Activated CD8-positive, alpha-beta T cell treated with anti-CD3 and anti-CD28 coated beads for 36 hours (primary cell): Measurements from ENCODE around the gene MAP2K5. TPM values are rescaled to one million over a fixed set of nuclear protein-coding genes. Genes with fewer than 3 reads are reported as not detected.
A peak's percentile ranks its signal among the peaks of the same experiment; 100 is the strongest.

ENCODE experiments used
- ATAC-seq: fragments of 200-7000 bp; cut with Tn5 transposase; one replicate; pipeline ENCODE4 v1.10.0; 2021; ENCODE audit warnings: mild to moderate bottlenecking, moderate library complexity
- CTCF ChIA-PET: fragments of 350-600 bp; sonication (Branson Sonifier 250); formaldehyde crosslinking; loops from one replicate; lab custom pipeline; 2021; ENCODE audit warnings: antibody characterized with exemption; lab: Charles Lee
- POLR2A ChIA-PET: fragments of 350-600 bp; sonication (Branson Sonifier 250); formaldehyde crosslinking; loops from one replicate; lab custom pipeline; 2021; ENCODE audit warnings: antibody characterized with exemption; lab: Charles Lee
- DNase-seq: peaks from one replicate; pipeline ENCODE4 v3.0.0-alpha.2; 2020
- H3K27ac Mint-ChIP-seq: one replicate; pipeline ENCODE4 v1.8.0; 2021; ENCODE audit warnings: mild to moderate bottlenecking, mixed read lengths
- H3K27me3 Mint-ChIP-seq: one replicate; pipeline ENCODE4 v1.8.0; 2021; ENCODE audit warnings: mixed read lengths
- H3K36me3 Mint-ChIP-seq: one replicate; pipeline ENCODE4 v1.8.0; 2021; ENCODE audit warnings: low read depth, mixed read lengths
- H3K4me1 Mint-ChIP-seq: one replicate; pipeline ENCODE4 v1.8.0; 2021; ENCODE audit warnings: low read depth, mixed read lengths
- H3K4me3 Mint-ChIP-seq: one replicate; pipeline ENCODE4 v1.8.0; 2021; ENCODE audit warnings: mild to moderate bottlenecking, moderate library complexity, mixed read lengths
- H3K9me3 Mint-ChIP-seq: one replicate; pipeline ENCODE4 v1.8.0; 2021; ENCODE audit warnings: mixed read lengths
- intact Hi-C: fragments of 100-400 bp; cut with micrococcal nuclease; formaldehyde crosslinking; loops from one replicate; pipeline ENCODE4 v1.10.0; 2022
- total RNA-seq, 2 experiments: library from RNA; stranded (reverse); gene quantifications; one replicate each; pipeline ENCODE4 v1.2.3, GENCODE V29; 2021
- TF ChIP-seq, protein P1 (sequence below): fragments of 200-600 bp; IDR thresholded peaks from one replicate; pipeline ENCODE4 v1.8.0; 2022; ENCODE audit warnings: antibody characterized with exemption, mild to moderate bottlenecking

The MAP2K5 gene
- total RNA-seq, 2 experiments from 2014 or later, result 19.0 to 21.1 TPM

DNA sequence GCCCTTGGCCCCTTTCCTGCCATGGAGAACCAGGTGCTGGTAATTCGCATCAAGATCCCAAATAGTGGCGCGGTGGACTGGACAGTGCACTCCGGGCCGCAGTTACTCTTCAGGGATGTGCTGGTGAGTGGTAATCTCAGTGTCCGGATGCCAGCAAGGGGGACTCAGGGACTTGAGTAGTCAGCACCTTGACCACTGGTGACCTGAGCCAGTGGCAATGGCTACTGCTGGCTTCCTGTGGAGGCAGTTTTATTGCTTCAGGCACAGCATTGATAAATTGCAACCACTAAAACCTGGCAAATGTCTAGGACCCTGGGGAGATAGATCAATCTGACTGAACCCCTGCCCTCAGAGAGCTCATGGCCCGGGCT is 830 bp downstream of the MAP2K5 start:
- no peak for DNase-seq
- ATAC-seq, result no peak
- Mint-ChIP-seq H3K36me3 (peaks cover 6% of the 10 kb centered on the region), H3K4me1 (peaks cover 55% of the 10 kb centered on the region), H3K27me3 (no peaks in the 10 kb centered on the region), H3K9me3 (peaks cover 2% of the 10 kb centered on the region), H3K4me3 (peak overlapping the region; percentile 95), H3K27ac (peak overlapping the region; percentile 92)
- ChIA-PET CTCF (no interaction called here), POLR2A (interaction anchor here (1.5 kb wide), 1 partner anchor 13 kb away, joined by 3 read pairs; no protein-coding TSS in a partner anchor)
- TF ChIP-seq, protein P1, sequence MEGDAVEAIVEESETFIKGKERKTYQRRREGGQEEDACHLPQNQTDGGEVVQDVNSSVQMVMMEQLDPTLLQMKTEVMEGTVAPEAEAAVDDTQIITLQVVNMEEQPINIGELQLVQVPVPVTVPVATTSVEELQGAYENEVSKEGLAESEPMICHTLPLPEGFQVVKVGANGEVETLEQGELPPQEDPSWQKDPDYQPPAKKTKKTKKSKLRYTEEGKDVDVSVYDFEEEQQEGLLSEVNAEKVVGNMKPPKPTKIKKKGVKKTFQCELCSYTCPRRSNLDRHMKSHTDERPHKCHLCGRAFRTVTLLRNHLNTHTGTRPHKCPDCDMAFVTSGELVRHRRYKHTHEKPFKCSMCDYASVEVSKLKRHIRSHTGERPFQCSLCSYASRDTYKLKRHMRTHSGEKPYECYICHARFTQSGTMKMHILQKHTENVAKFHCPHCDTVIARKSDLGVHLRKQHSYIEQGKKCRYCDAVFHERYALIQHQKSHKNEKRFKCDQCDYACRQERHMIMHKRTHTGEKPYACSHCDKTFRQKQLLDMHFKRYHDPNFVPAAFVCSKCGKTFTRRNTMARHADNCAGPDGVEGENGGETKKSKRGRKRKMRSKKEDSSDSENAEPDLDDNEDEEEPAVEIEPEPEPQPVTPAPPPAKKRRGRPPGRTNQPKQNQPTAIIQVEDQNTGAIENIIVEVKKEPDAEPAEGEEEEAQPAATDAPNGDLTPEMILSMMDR, result no peak
- intact Hi-C loops, result loop anchor here (10.0 kb wide), 1 partner anchor 221 kb away; no protein-coding TSS in a partner anchor

DNA sequence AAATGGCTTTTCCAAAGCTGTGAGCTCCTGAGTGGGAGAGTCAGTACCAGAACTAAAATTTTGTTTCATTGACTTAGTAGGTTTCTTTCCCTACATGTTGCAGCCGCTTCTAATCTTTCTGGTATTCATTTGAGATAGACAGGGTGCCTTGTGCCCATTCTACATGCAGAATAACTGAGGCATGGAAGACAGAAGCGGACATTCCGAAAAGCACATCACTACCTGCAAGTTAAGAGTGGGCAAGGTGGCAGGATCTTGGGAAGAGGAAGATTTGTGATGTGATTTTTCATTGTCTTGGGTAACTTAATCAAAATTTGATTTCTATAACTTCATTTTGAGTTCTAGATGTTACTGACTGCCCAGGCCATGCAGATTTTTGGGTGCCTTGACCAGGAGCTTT is 2.0 kb downstream of the MAP2K5 start:
- Mint-ChIP-seq H3K27ac (no peak overlapping the region), H3K4me1 (peaks cover 51% of the 10 kb centered on the region), H3K4me3 (peak overlapping the region; percentile 3), H3K27me3 (no peaks in the 10 kb centered on the region), H3K9me3 (no peaks in the 10 kb centered on the region), H3K36me3 (peaks cover 6% of the 10 kb centered on the region)
- TF ChIP-seq, protein P1, result no peak
- ATAC-seq (no peak), DNase-seq (no peak)
- ChIA-PET CTCF (interaction anchor here (1.4 kb wide), 1 partner anchor 292 kb away, joined by 3 read pairs; no protein-coding TSS in a partner anchor), POLR2A (no interaction called here)
- intact Hi-C loops, result loop anchor here (10.0 kb wide), 1 partner anchor 220 kb away; no protein-coding TSS in a partner anchor

DNA sequence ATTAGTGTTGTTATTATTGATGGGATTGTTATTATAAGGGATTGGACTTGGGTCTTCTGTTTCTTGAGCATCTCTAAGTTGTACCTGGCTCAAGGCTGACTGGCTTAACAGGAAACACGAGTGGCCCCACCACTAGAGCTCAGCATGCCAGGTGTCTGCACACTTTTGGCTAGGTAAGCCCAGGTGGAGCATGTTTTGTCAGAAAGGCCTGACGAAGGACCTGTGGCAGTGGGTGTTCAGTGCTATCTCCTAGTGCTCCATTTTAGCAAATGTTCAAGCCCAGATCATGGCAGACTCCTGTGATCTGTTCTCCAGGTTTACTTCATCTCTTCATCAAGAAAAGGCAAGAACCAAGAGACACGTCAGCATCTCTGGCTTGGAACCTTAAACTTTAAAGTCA is 3.4 kb downstream of the MAP2K5 start:
- Mint-ChIP-seq H3K36me3 (peaks cover 12% of the 10 kb centered on the region), H3K27ac (no peak overlapping the region), H3K4me3 (no peak overlapping the region), H3K27me3 (no peaks in the 10 kb centered on the region), H3K4me1 (peaks cover 42% of the 10 kb centered on the region), H3K9me3 (no peaks in the 10 kb centered on the region)
- TF ChIP-seq, protein P1, result no peak
- ChIA-PET POLR2A (no interaction called here), CTCF (interaction anchor here (0.7 kb wide), 1 partner anchor 45 kb away, joined by 3 read pairs; no protein-coding TSS in a partner anchor)
- DNase-seq (no peak), ATAC-seq (no peak)
- intact Hi-C loops, result loop anchor here (10.0 kb wide), 1 partner anchor 219 kb away; no protein-coding TSS in a partner anchor

DNA sequence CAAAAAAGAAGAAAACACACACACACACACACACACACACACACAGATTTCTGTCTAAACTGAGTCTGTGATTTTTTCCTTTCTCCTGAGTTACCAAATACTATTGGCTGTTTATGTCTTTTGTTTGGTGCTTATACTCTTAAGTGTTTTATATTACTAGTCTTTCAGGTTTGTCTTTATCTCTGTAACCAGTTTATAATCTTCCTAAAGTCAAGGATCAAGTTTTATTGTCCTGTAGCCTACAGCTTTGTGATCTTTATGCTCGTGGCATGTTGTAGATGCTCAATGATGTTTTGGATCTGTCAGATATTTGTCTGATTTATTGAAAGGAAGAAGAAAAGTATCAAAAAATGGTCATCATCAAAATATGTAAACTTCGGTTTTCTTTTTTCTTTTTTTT is 4.6 kb downstream of the MAP2K5 start:
- H3K27ac Mint-ChIP-seq, result no peak overlapping the region
- DNase-seq, result no peak
- intact Hi-C loops, result loop anchor here (10.0 kb wide), 1 partner anchor 218 kb away; no protein-coding TSS in a partner anchor
- H3K4me1 Mint-ChIP-seq, result peaks cover 36% of the 10 kb centered on the region
- H3K27me3 Mint-ChIP-seq, result no peaks in the 10 kb centered on the region
- ATAC-seq, result no peak
- TF ChIP-seq, protein P1, result no peak
- POLR2A ChIA-PET, result no interaction called here
- CTCF ChIA-PET, result interaction anchor here (1.0 to 1.2 kb wide), 2 partner anchors 14 to 46 kb away, joined by 3 to 4 read pairs; no protein-coding TSS in a partner anchor
- peaks cover 16% of the 10 kb centered on the region for H3K36me3 Mint-ChIP-seq
- no peaks in the 10 kb centered on the region for H3K9me3 Mint-ChIP-seq
- no peak overlapping the region for H3K4me3 Mint-ChIP-seq

DNA sequence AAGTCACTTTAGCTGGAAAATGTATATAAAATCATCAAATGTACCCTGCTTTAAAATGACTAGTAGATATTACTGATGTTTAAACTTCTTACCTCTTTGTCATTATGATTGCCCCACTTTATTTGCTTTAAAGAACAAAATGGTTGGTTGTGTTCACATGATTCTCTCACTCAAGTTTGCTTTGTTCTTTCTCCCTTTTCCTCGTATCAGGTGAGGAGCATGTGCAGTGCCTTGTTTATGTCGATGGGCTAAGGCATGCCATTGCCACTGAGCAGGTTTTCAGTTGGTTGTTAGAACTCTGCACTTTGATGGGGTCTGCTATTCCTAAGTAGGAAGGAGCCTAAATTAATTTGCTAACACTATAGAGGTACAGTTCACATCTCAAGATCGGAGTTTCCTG is 5.3 kb downstream of the MAP2K5 start:
- TF ChIP-seq, protein P1, result no peak
- no peak for DNase-seq
- ChIA-PET CTCF (interaction anchor here (0.6 to 1.2 kb wide), 2 partner anchors 29 to 45 kb away, joined by 4 read pairs; no protein-coding TSS in a partner anchor), POLR2A (no interaction called here)
- peaks cover 16% of the 10 kb centered on the region for H3K36me3 Mint-ChIP-seq
- peaks cover 36% of the 10 kb centered on the region for H3K4me1 Mint-ChIP-seq
- H3K4me3 Mint-ChIP-seq, result no peak overlapping the region
- ATAC-seq, result no peak
- no peaks in the 10 kb centered on the region for H3K27me3 Mint-ChIP-seq
- intact Hi-C loops, result loop anchor here (10.0 kb wide), 1 partner anchor 217 kb away; no protein-coding TSS in a partner anchor
- H3K9me3 Mint-ChIP-seq, result no peaks in the 10 kb centered on the region
- no peak overlapping the region for H3K27ac Mint-ChIP-seq
